Measurements from ENCODE around the gene ERCC5. TPM values are rescaled to one million over a fixed set of nuclear protein-coding genes. Genes with fewer than 3 reads are reported as not detected.

ERCC5 gene
- total RNA-seq, 2 donors from 2014 or later = 76.3 to 87.3 TPM

- DNase-seq (no peak), ATAC-seq (no peak)
- H3K4me1 Mint-ChIP-seq = peaks cover 9% of the 10 kb centered on the region
- no peak overlapping the region for H3K4me3 Mint-ChIP-seq
- H3K36me3 Mint-ChIP-seq (ENCODE audit: low read depth) = peaks cover 9% of the 10 kb centered on the region
- no peak overlapping the region for H3K27ac Mint-ChIP-seq
- no peaks in the 10 kb centered on the region for H3K27me3 Mint-ChIP-seq
- H3K9me3 ChIP-seq (ENCODE audit: control insufficient read depth, low read length, poor library complexity, severe bottlenecking) = no peaks in the 10 kb centered on the region
These were observed 32.6 kb downstream of the ERCC5 start for GRCh38 chr13:102878481-102878880.

GRCh38 chr13:102879793-102880499 is 34.1 kb downstream of the ERCC5 start:
- DNase-seq (no peak), ATAC-seq (no peak)
- H3K27me3 Mint-ChIP-seq = no peaks in the 10 kb centered on the region
- H3K9me3 ChIP-seq (ENCODE audit: control insufficient read depth, low read length, poor library complexity, severe bottlenecking) = no peaks in the 10 kb centered on the region
- H3K4me1 Mint-ChIP-seq = peaks cover 9% of the 10 kb centered on the region
- peak overlapping the region; percentile 43 for H3K27ac Mint-ChIP-seq
- peaks cover 7% of the 10 kb centered on the region for H3K36me3 Mint-ChIP-seq (ENCODE audit: low read depth)
- no peak overlapping the region for H3K4me3 Mint-ChIP-seq

GRCh38 chr13:102881819-102882686 is 36.2 kb downstream of the ERCC5 start:
- no peaks in the 10 kb centered on the region for H3K9me3 ChIP-seq (ENCODE audit: control insufficient read depth, low read length, poor library complexity, severe bottlenecking)
- ATAC-seq (no peak), DNase-seq (no peak)
- Mint-ChIP-seq H3K4me1 (peaks cover 4% of the 10 kb centered on the region), H3K4me3 (no peak overlapping the region), H3K27ac (no peak overlapping the region), H3K27me3 (no peaks in the 10 kb centered on the region), H3K36me3 (ENCODE audit: low read depth) (no peaks in the 10 kb centered on the region)

GRCh38 chr13:102892503-102892902 is 46.7 kb downstream of the ERCC5 start:
- ATAC-seq (no peak), DNase-seq (no peak)
- H3K4me1 Mint-ChIP-seq = peaks cover 5% of the 10 kb centered on the region
- H3K36me3 Mint-ChIP-seq (ENCODE audit: low read depth) = peaks cover 3% of the 10 kb centered on the region
- H3K4me3 Mint-ChIP-seq = no peak overlapping the region
- no peak overlapping the region for H3K27ac Mint-ChIP-seq
- H3K27me3 Mint-ChIP-seq = no peaks in the 10 kb centered on the region
- H3K9me3 ChIP-seq (ENCODE audit: control insufficient read depth, low read length, poor library complexity, severe bottlenecking) = no peaks in the 10 kb centered on the region

GRCh38 chr13:102897371-102898138 is 51.7 kb downstream of the ERCC5 start:
- no peak overlapping the region for H3K4me3 Mint-ChIP-seq
- peaks cover 3% of the 10 kb centered on the region for H3K36me3 Mint-ChIP-seq (ENCODE audit: low read depth)
- no peaks in the 10 kb centered on the region for H3K9me3 ChIP-seq (ENCODE audit: control insufficient read depth, low read length, poor library complexity, severe bottlenecking)
- H3K27me3 Mint-ChIP-seq = no peaks in the 10 kb centered on the region
- ATAC-seq (no peak), DNase-seq (no peak)
- H3K27ac Mint-ChIP-seq = no peak overlapping the region
- H3K4me1 Mint-ChIP-seq = peaks cover 5% of the 10 kb centered on the region

- ATAC-seq (no peak), DNase-seq (no peak)
- no peaks in the 10 kb centered on the region for H3K36me3 Mint-ChIP-seq (ENCODE audit: low read depth)
- H3K27me3 Mint-ChIP-seq = peaks cover 12% of the 10 kb centered on the region
- H3K4me3 Mint-ChIP-seq = no peak overlapping the region
- H3K4me1 Mint-ChIP-seq = peaks cover 3% of the 10 kb centered on the region
- H3K9me3 ChIP-seq (ENCODE audit: control insufficient read depth, low read length, poor library complexity, severe bottlenecking) = no peaks in the 10 kb centered on the region
- no peak overlapping the region for H3K27ac Mint-ChIP-seq
These were observed 54.4 kb downstream of the ERCC5 start for GRCh38 chr13:102900193-102900608.

- no peaks in the 10 kb centered on the region for H3K36me3 Mint-ChIP-seq (ENCODE audit: low read depth)
- H3K4me3 Mint-ChIP-seq = no peak overlapping the region
- DNase-seq (no peak), ATAC-seq (no peak)
- no peaks in the 10 kb centered on the region for H3K9me3 ChIP-seq (ENCODE audit: control insufficient read depth, low read length, poor library complexity, severe bottlenecking)
- peaks cover 3% of the 10 kb centered on the region for H3K4me1 Mint-ChIP-seq
- H3K27ac Mint-ChIP-seq = no peak overlapping the region
- H3K27me3 Mint-ChIP-seq = peaks cover 13% of the 10 kb centered on the region
These were observed 55.2 kb downstream of the ERCC5 start for GRCh38 chr13:102901056-102901455.

GRCh38 chr13:102901615-102902305 is 55.9 kb downstream of the ERCC5 start:
- Mint-ChIP-seq H3K4me1 (peaks cover 3% of the 10 kb centered on the region), H3K27me3 (peaks cover 20% of the 10 kb centered on the region), H3K4me3 (no peak overlapping the region), H3K27ac (no peak overlapping the region), H3K36me3 (ENCODE audit: low read depth) (no peaks in the 10 kb centered on the region)
- DNase-seq (no peak), ATAC-seq (no peak)
- H3K9me3 ChIP-seq (ENCODE audit: control insufficient read depth, low read length, poor library complexity, severe bottlenecking) = no peaks in the 10 kb centered on the region

- Mint-ChIP-seq H3K4me3 (no peak overlapping the region), H3K27ac (no peak overlapping the region), H3K36me3 (ENCODE audit: low read depth) (no peaks in the 10 kb centered on the region), H3K4me1 (peaks cover 3% of the 10 kb centered on the region), H3K27me3 (peaks cover 31% of the 10 kb centered on the region)
- DNase-seq (no peak), ATAC-seq (no peak)
- H3K9me3 ChIP-seq (ENCODE audit: control insufficient read depth, low read length, poor library complexity, severe bottlenecking) = no peaks in the 10 kb centered on the region
These were observed 57.0 kb downstream of the ERCC5 start for GRCh38 chr13:102902789-102903347.

- no peaks in the 10 kb centered on the region for H3K36me3 Mint-ChIP-seq (ENCODE audit: low read depth)
- ATAC-seq (no peak), DNase-seq (no peak)
- peaks cover 3% of the 10 kb centered on the region for H3K4me1 Mint-ChIP-seq
- no peak overlapping the region for H3K4me3 Mint-ChIP-seq
- no peak overlapping the region for H3K27ac Mint-ChIP-seq
- no peaks in the 10 kb centered on the region for H3K9me3 ChIP-seq (ENCODE audit: control insufficient read depth, low read length, poor library complexity, severe bottlenecking)
- H3K27me3 Mint-ChIP-seq = peaks cover 36% of the 10 kb centered on the region
These were observed 58.0 kb downstream of the ERCC5 start for GRCh38 chr13:102903659-102904407.

GRCh38 chr13:102904408-102904862 is 58.6 kb downstream of the ERCC5 start:
- no peak overlapping the region for H3K27ac Mint-ChIP-seq
- no peak overlapping the region for H3K4me3 Mint-ChIP-seq
- H3K27me3 Mint-ChIP-seq = peaks cover 36% of the 10 kb centered on the region
- H3K4me1 Mint-ChIP-seq = peaks cover 3% of the 10 kb centered on the region
- DNase-seq (no peak), ATAC-seq (no peak)
- H3K9me3 ChIP-seq (ENCODE audit: control insufficient read depth, low read length, poor library complexity, severe bottlenecking) = no peaks in the 10 kb centered on the region
- H3K36me3 Mint-ChIP-seq (ENCODE audit: low read depth) = no peaks in the 10 kb centered on the region

Measured in T-helper 17 cell (primary cell).